KMS-11 (cell line): ENCODE data around the gene ACOT13.

Experiments
- H2AFZ ChIP-seq: fragments of 200-600 bp; sonication (generic); 2 replicates; pipeline ENCODE4 v1.6.1; 2016; ENCODE audit warnings: antibody characterized with exemption, mixed run types, low read depth
- H3K27ac ChIP-seq: fragments of 200-600 bp; sonication (generic); 2 replicates; pipeline ENCODE4 v1.6.1; 2016; ENCODE audit warnings: mild to moderate bottlenecking, mixed run types
- H3K27me3 ChIP-seq: fragments of 200-600 bp; sonication (generic); 2 replicates; pipeline ENCODE4 v1.6.1; 2017; ENCODE audit warnings: mild to moderate bottlenecking, low read depth, mixed run types, moderate library complexity; ENCODE audit not compliant: insufficient read depth
- H3K36me3 ChIP-seq: fragments of 200-600 bp; sonication (generic); 2 replicates; pipeline ENCODE4 v1.6.1; 2017; ENCODE audit warnings: mild to moderate bottlenecking, mixed run types; ENCODE audit not compliant: insufficient read depth
- H3K4me1 ChIP-seq: fragments of 200-600 bp; sonication (generic); 2 replicates; pipeline ENCODE4 v1.6.1; 2016; ENCODE audit warnings: mild to moderate bottlenecking, low read depth, mixed run types; ENCODE audit not compliant: poor library complexity, severe bottlenecking
- H3K4me2 ChIP-seq: fragments of 200-600 bp; sonication (generic); 2 replicates; pipeline ENCODE4 v1.7.0; 2016; ENCODE audit warnings: mild to moderate bottlenecking, mixed run types
- H3K4me3 ChIP-seq: fragments of 200-600 bp; sonication (generic); IDR thresholded peaks from 2 replicates; pipeline ENCODE4 v1.6.1; 2017; ENCODE audit warnings: low read depth, low read length, mixed read lengths; ENCODE audit not compliant: insufficient read depth
- H3K79me2 ChIP-seq: fragments of 200-600 bp; sonication (generic); 2 replicates; pipeline ENCODE4 v1.6.1; 2016; ENCODE audit warnings: low read depth, mixed run types; ENCODE audit not compliant: insufficient read depth
- H3K9ac ChIP-seq: fragments of 200-600 bp; sonication (generic); 2 replicates; pipeline ENCODE4 v1.6.1; 2016; ENCODE audit warnings: mild to moderate bottlenecking, mixed run types
- H4K20me1 ChIP-seq: fragments of 200-600 bp; sonication (generic); 2 replicates; pipeline ENCODE4 v1.6.1; 2016; ENCODE audit warnings: mild to moderate bottlenecking, mixed run types; ENCODE audit not compliant: insufficient read depth
- TF ChIP-seq, protein P1 (sequence below): fragments of 200-600 bp; sonication (generic); conservative IDR thresholded peaks from 2 replicates; pipeline ENCODE4 v1.6.1; 2017; ENCODE audit warnings: low read depth, mild to moderate bottlenecking, antibody characterized with exemption, low read length, moderate library complexity, mixed read lengths

The ACOT13 gene

DNA sequence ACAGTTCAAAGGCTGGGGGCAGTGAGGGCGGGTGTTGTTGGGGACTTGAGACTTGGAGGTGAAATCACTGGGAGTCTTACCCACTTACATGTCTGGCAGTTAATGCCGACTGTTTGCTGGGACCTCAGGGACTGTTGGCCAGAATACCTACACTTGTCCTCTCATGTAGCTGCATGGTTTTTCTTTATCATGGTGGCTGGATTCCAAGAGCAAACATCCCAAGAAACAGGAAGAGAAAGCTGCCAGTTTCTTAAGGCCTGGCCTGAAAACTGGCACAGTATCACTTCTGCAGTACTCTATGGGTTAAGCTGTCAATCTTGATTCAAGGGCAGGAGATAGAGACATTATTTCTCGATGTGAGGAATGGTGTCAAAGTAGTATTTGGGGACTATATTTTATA, 71.9 kb downstream of the ACOT13 start:
- Histone ChIP-seq H3K36me3 (no peaks in the 10 kb centered on the region), H3K27me3 (no peaks in the 10 kb centered on the region), H3K4me2 (no peak overlapping the region), H3K4me3 (no peak overlapping the region), H4K20me1 (no peaks in the 10 kb centered on the region), H3K27ac (no peak overlapping the region), H2AFZ (no peak overlapping the region), H3K9ac (no peak overlapping the region), H3K4me1 (peaks cover 17% of the 10 kb centered on the region), H3K79me2 (no peaks in the 10 kb centered on the region)
- TF ChIP-seq, protein P1, sequence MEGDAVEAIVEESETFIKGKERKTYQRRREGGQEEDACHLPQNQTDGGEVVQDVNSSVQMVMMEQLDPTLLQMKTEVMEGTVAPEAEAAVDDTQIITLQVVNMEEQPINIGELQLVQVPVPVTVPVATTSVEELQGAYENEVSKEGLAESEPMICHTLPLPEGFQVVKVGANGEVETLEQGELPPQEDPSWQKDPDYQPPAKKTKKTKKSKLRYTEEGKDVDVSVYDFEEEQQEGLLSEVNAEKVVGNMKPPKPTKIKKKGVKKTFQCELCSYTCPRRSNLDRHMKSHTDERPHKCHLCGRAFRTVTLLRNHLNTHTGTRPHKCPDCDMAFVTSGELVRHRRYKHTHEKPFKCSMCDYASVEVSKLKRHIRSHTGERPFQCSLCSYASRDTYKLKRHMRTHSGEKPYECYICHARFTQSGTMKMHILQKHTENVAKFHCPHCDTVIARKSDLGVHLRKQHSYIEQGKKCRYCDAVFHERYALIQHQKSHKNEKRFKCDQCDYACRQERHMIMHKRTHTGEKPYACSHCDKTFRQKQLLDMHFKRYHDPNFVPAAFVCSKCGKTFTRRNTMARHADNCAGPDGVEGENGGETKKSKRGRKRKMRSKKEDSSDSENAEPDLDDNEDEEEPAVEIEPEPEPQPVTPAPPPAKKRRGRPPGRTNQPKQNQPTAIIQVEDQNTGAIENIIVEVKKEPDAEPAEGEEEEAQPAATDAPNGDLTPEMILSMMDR, result no peak

DNA sequence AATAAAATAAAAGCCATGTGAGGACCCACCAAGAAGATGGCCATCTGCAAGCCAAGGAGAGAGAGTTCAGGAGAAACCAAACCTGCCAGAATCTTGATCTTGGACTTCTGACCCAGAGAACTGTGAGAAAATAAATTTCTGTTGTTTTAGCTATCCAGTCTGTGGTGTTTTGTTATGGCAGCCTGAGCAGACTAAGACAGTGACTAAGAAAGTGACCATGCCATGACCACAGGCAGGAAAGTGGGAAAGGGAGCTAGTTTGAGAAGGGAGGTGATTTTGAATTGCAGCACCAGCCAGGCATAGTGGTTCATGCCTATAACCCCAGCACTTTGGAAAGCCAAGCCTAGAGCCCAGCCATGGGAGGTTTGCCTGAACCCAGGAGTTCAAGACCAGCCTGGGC, 74.0 kb downstream of the ACOT13 start:
- H3K4me1 ChIP-seq, result peaks cover 17% of the 10 kb centered on the region
- H3K9ac ChIP-seq, result no peak overlapping the region
- no peaks in the 10 kb centered on the region for H4K20me1 ChIP-seq
- H2AFZ ChIP-seq, result no peak overlapping the region
- H3K27ac ChIP-seq, result no peak overlapping the region
- no peaks in the 10 kb centered on the region for H3K27me3 ChIP-seq
- H3K36me3 ChIP-seq, result no peaks in the 10 kb centered on the region
- TF ChIP-seq, protein P1, result no peak
- no peak overlapping the region for H3K4me3 ChIP-seq
- no peak overlapping the region for H3K4me2 ChIP-seq
- no peaks in the 10 kb centered on the region for H3K79me2 ChIP-seq

DNA sequence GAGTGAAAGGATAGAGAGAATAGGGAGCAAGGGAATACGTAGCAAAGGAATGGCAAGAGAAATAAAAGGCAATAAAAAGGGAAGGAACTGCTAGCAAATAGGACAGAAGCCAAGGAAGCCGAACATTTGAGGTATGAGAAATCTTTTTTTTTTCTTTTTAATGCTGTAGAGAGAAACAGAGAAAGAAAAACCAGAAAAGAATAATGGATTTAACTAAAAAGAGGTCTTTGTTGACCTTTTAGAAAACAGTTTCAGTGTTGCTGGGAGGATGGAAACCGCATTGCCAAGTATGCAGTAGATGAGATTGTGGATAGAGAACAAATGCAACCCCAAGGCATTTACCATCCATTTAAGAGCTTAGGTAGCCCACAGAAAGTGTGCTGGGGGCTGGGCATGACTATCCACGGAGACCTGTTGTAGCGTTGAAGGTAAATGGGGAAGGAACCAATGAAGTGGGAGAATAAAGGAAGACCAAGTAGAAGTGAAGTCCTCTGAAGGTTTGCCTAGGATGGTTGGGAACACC, 75.4 kb downstream of the ACOT13 start:
- H3K79me2 ChIP-seq, result no peaks in the 10 kb centered on the region
- no peak overlapping the region for H3K9ac ChIP-seq
- peaks cover 17% of the 10 kb centered on the region for H3K4me1 ChIP-seq
- no peak overlapping the region for H3K4me3 ChIP-seq
- H3K27ac ChIP-seq, result no peak overlapping the region
- TF ChIP-seq, protein P1, result no peak
- no peak overlapping the region for H2AFZ ChIP-seq
- no peaks in the 10 kb centered on the region for H4K20me1 ChIP-seq
- no peak overlapping the region for H3K4me2 ChIP-seq
- H3K36me3 ChIP-seq, result no peaks in the 10 kb centered on the region
- H3K27me3 ChIP-seq, result no peaks in the 10 kb centered on the region

DNA sequence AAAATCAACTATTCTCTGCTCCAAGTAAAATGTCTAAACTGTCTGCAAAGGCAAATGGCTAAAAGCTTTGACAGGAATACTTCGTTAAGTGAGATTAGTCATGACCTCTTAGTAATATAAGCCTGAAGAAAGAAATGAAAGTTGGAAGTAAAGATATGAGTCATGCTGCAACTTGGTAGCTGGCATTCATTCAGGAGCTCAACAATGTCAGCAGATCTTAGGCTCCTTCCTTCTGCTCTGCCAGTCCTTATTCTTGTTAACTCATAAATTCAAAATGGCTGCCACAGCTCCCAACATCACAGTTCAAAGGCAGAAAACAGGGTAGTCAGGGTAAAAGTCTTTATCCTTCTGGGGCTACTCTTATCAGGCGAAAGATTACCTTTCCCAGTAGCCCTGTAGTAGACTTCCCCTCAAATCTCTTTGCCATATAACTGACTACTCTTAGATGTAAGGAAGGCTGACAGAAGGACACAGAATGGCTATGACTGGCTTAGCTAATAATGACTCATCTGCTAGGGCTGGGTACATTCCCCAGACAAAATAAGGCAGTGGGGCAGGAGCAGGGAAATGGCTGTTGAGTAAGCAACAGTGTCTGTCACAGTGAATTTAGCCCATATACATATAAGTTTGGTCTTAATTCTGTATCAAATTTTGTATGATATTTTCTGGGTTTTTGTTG, 76.5 kb downstream of the ACOT13 start:
- no peak overlapping the region for H3K4me3 ChIP-seq

More for the DNA sequence above, 76.5 kb downstream of the ACOT13 start:
- Histone ChIP-seq H3K9ac (no peak overlapping the region), H4K20me1 (no peaks in the 10 kb centered on the region), H3K36me3 (no peaks in the 10 kb centered on the region), H3K79me2 (no peaks in the 10 kb centered on the region), H3K27me3 (no peaks in the 10 kb centered on the region), H3K4me1 (peaks cover 17% of the 10 kb centered on the region), H2AFZ (peak overlapping the region; percentile 53), H3K27ac (no peak overlapping the region; the same call in 1 of the 2 replicates), H3K4me2 (peak overlapping the region; percentile 36; the same call in 1 of the 2 replicates)
- TF ChIP-seq, protein P1, result no peak
